DOHH2 (cell line): ENCODE results near the gene COL13A1.

Experiments
- H3F3A ChIP-seq: fragments of 200-600 bp; sonication (generic), shearing (Covaris generic); 2 replicates; pipeline ENCODE4 v1.6.0; 2016; ENCODE audit warnings: antibody characterized with exemption, mild to moderate bottlenecking; ENCODE audit not compliant: control insufficient read depth, insufficient read depth
- H3K27ac ChIP-seq: fragments of 200-600 bp; sonication (generic); 2 replicates; pipeline ENCODE4 v1.5.1; 2014; ENCODE audit warnings: low read depth, mild to moderate bottlenecking, low read length, moderate library complexity
- H3K27me3 ChIP-seq: fragments of 200-600 bp; sonication (generic); 2 replicates; pipeline ENCODE4 v1.6.1; 2014; ENCODE audit warnings: mild to moderate bottlenecking, low read length, mixed read lengths; ENCODE audit not compliant: control insufficient read depth
- H3K36me3 ChIP-seq: fragments of 200-600 bp; sonication (generic); 2 replicates; pipeline ENCODE4 v1.6.1; 2014; ENCODE audit warnings: mild to moderate bottlenecking, low read length, moderate library complexity, mixed read lengths; ENCODE audit not compliant: control insufficient read depth
- H3K4me1 ChIP-seq: fragments of 200-600 bp; sonication (generic); 2 replicates; pipeline ENCODE4 v1.6.1; 2014; ENCODE audit warnings: mild to moderate bottlenecking, low read length, mixed read lengths; ENCODE audit not compliant: control insufficient read depth
- H3K4me2 ChIP-seq: fragments of 200-600 bp; sonication (generic); 2 replicates; pipeline ENCODE4 v1.6.0; 2014; ENCODE audit warnings: mild to moderate bottlenecking, low read length, moderate library complexity
- H3K4me3 ChIP-seq: fragments of 200-600 bp; sonication (generic); 2 replicates; pipeline ENCODE4 v1.5.1; 2014; ENCODE audit warnings: mild to moderate bottlenecking, low read length, mixed read lengths
- H3K79me2 ChIP-seq: fragments of 200-600 bp; sonication (generic); 2 replicates; pipeline ENCODE4 v1.6.1; 2014; ENCODE audit warnings: mild to moderate bottlenecking, low read length, mixed read lengths; ENCODE audit not compliant: control insufficient read depth
- H3K9me2 ChIP-seq: fragments of 200-600 bp; sonication (generic); replicated peaks from 2 replicates; pipeline ENCODE4 v1.6.1; 2014; ENCODE audit warnings: mild to moderate bottlenecking, low read length, mixed read lengths; ENCODE audit not compliant: control insufficient read depth
- H3K9me3 ChIP-seq: fragments of 200-600 bp; sonication (generic); 2 replicates; pipeline ENCODE4 v1.6.1; 2014; ENCODE audit warnings: antibody characterized with exemption, low read length, mixed read lengths; ENCODE audit not compliant: control insufficient read depth, insufficient read depth
- H4K20me1 ChIP-seq: fragments of 200-600 bp; sonication (generic); 2 replicates; pipeline ENCODE4 v1.6.0; 2014; ENCODE audit warnings: low read depth, mild to moderate bottlenecking, antibody characterized with exemption, low read length, moderate library complexity; ENCODE audit not compliant: control insufficient read depth, insufficient read depth
- EZH2phosphoT487 ChIP-seq: fragments of 200-600 bp; sonication (generic); IDR thresholded peaks from 2 replicates; pipeline ENCODE4 v1.6.1; 2017; ENCODE audit warnings: borderline replicate concordance, mild to moderate bottlenecking, antibody characterized with exemption, low read length, moderate library complexity, mixed read lengths
- TF ChIP-seq, protein P1 (sequence below): fragments of 200-600 bp; sonication (generic); IDR thresholded peaks from one replicate; pipeline ENCODE4 v1.5.1; 2014; ENCODE audit warnings: antibody characterized with exemption, mild to moderate bottlenecking, low read depth, low read length; ENCODE audit not compliant: poor library complexity, severe bottlenecking

COL13A1 gene

DNA sequence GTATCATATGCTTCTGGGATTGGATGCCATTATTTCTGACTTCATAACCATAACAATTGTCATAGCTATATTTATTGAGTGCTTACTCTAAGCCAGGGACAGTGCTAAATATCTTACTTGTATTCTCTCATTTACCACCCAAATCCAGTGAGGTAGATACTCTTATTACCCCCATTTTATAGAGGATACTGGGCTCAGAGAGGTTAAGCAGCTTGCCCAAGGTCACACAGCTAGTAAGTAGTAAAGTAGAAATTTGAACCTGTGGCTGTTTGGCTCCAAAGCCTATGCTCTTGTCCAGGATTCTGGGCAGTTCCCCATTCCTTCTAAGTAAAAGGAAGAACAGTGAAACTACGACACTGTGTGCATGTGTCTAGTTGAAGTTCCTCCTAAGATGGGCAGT, 56.5 kb downstream of the COL13A1 start:
- Histone ChIP-seq H3K9me2 (no peaks in the 10 kb centered on the region), H3K4me1 (no peaks in the 10 kb centered on the region), H3K79me2 (no peaks in the 10 kb centered on the region), H3K4me3 (no peak overlapping the region), H3K36me3 (no peaks in the 10 kb centered on the region), H3K27me3 (peaks cover 6% of the 10 kb centered on the region), H3K4me2 (no peak overlapping the region), H3K9me3 (no peaks in the 10 kb centered on the region), H3K27ac (no peak overlapping the region), H4K20me1 (no peaks in the 10 kb centered on the region), H3F3A (no peaks in the 10 kb centered on the region)
- no peak for TF ChIP-seq EZH2phosphoT487
- TF ChIP-seq, protein P1, sequence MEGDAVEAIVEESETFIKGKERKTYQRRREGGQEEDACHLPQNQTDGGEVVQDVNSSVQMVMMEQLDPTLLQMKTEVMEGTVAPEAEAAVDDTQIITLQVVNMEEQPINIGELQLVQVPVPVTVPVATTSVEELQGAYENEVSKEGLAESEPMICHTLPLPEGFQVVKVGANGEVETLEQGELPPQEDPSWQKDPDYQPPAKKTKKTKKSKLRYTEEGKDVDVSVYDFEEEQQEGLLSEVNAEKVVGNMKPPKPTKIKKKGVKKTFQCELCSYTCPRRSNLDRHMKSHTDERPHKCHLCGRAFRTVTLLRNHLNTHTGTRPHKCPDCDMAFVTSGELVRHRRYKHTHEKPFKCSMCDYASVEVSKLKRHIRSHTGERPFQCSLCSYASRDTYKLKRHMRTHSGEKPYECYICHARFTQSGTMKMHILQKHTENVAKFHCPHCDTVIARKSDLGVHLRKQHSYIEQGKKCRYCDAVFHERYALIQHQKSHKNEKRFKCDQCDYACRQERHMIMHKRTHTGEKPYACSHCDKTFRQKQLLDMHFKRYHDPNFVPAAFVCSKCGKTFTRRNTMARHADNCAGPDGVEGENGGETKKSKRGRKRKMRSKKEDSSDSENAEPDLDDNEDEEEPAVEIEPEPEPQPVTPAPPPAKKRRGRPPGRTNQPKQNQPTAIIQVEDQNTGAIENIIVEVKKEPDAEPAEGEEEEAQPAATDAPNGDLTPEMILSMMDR: no peak

DNA sequence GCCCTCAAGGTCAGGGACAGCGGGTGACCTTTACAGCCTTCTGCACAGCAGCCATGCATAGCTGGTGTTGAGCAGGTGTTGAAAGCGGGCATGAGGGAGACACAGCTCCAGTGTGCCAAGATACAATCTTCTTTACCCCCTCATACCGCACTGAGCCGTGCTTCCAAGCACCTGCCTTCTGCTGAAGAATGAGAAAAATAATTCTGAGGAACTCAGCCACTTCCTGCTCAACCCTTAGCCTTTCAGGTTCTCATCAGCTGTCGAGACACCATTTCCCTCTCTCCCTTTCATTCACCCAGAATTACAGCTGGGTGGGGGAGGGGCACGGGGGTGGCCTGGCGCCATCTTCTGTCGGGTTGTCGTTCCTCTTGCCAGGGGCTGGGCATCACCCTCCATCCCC, 58.6 kb downstream of the COL13A1 start:
- Histone ChIP-seq H3K36me3 (no peaks in the 10 kb centered on the region), H3F3A (no peaks in the 10 kb centered on the region), H3K27me3 (peaks cover 6% of the 10 kb centered on the region), H4K20me1 (no peaks in the 10 kb centered on the region), H3K9me2 (no peaks in the 10 kb centered on the region), H3K27ac (no peak overlapping the region), H3K4me1 (no peaks in the 10 kb centered on the region), H3K4me2 (no peak overlapping the region), H3K4me3 (no peak overlapping the region), H3K79me2 (no peaks in the 10 kb centered on the region), H3K9me3 (no peaks in the 10 kb centered on the region)
- no peak for TF ChIP-seq EZH2phosphoT487
- TF ChIP-seq, protein P1: no peak

DNA sequence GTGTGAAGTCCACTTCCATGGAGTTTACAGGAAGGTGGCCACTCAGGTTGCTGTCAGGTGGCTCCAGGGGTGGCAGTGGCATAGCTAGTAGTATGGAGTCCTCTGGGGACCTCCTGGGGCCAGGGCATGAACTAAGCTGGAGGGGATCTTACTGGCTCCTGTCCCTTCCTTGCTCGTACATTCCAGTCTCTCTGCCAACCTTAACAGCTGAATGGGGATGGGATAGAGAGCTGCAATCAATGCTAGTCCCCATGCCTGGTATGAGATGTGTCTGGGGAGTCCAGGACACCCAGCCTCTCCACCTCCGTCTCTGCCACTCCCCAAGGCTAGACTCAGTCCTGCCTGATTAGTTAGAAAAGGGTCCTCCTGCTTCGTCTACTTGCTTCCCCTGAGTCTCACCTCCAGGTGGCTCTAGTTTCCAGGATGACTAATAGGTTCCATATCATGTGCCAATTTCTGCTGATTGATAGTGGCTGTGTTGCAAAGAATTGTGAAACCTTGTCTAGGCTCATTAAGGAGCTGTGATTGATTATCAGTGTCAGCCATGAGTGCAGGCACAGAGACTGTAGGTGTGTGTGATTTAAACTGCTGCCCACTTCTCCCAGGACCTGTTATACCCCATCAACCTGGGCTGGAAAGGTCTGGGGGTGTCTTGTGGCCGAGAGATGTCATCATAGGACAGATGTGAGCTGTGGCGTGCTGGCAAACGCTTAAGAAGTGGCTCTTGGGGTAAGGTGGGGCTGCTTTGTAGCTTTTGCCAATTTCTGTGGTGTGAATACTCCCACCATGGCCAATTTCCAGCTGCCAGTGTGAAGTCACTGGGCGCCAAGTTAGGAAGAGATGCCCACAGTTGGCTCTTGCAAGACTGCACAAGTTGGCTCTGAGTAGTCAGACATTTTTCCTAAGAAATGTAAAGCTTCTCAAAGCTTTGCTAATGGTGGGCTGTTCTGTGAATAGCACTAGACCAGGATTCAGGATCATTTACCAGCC, 59.8 kb downstream of the COL13A1 start:
- Histone ChIP-seq H3K36me3 (no peaks in the 10 kb centered on the region), H3K4me2 (no peak overlapping the region), H3K79me2 (no peaks in the 10 kb centered on the region)

More for the DNA sequence above, 59.8 kb downstream of the COL13A1 start:
- H3K9me2 ChIP-seq: no peaks in the 10 kb centered on the region
- peaks cover 2% of the 10 kb centered on the region; the same call in 1 of the 2 replicates for H3K27me3 ChIP-seq
- no peaks in the 10 kb centered on the region for H3F3A ChIP-seq
- no peaks in the 10 kb centered on the region for H3K4me1 ChIP-seq
- TF ChIP-seq, protein P1: no peak
- TF ChIP-seq EZH2phosphoT487: no peak
- H3K9me3 ChIP-seq: no peaks in the 10 kb centered on the region
- no peak overlapping the region for H3K4me3 ChIP-seq
- H4K20me1 ChIP-seq: no peaks in the 10 kb centered on the region
- H3K27ac ChIP-seq: no peak overlapping the region
